ENCODE measurements around the gene ZDHHC8. TPM values are rescaled to one million over a fixed set of nuclear protein-coding genes. Genes with fewer than 3 reads are reported as not detected.

Gene ZDHHC8
- total RNA-seq, 1 experiment from 2014 or later = 51.7 TPM

GRCh38 chr22:20123366-20124082 lies 8.1 kb upstream of the ZDHHC8 start:
- Histone ChIP-seq H4K91ac (ENCODE audit: insufficient read length, low read depth, low read length) (no peak overlapping the region), H2BK120ac (ENCODE audit: low read depth, low read length, poor library complexity, severe bottlenecking) (no peak overlapping the region), H3K4ac (ENCODE audit: low read depth, low read length) (no peak overlapping the region), H2AFZ (ENCODE audit: low read length) (no peak overlapping the region), H3K9me3 (ENCODE audit: control insufficient read depth, low read depth, low read length) (no peaks in the 10 kb centered on the region), H2BK20ac (ENCODE audit: low read depth, low read length, poor library complexity, severe bottlenecking) (no peak overlapping the region), H2BK12ac (ENCODE audit: insufficient read length, low read depth, low read length) (no peak overlapping the region), H3K79me2 (ENCODE audit: insufficient read depth, low read length) (peaks cover 35% of the 10 kb centered on the region), H3K4me1 (ENCODE audit: insufficient read depth, low read length) (no peaks in the 10 kb centered on the region), H2AK5ac (ENCODE audit: insufficient read length, low read length) (no peak overlapping the region), H3K4me2 (ENCODE audit: insufficient read depth, insufficient read length, low read length) (no peak overlapping the region), H3K79me1 (ENCODE audit: insufficient read depth, low read depth, low read length, poor library complexity, severe bottlenecking) (peaks cover 14% of the 10 kb centered on the region), H2BK5ac (ENCODE audit: insufficient read length, low read length) (no peak overlapping the region), H3K9ac (ENCODE audit: extremely low read depth, insufficient read length, low read length) (no peak overlapping the region), H4K5ac (ENCODE audit: insufficient read length, low read depth, low read length) (no peak overlapping the region), H3K23ac (ENCODE audit: insufficient read length, low read depth, low read length) (no peak overlapping the region), H2BK15ac (ENCODE audit: low read depth, low read length) (no peak overlapping the region), H4K20me1 (ENCODE audit: control insufficient read depth, insufficient read depth, insufficient read length) (no peaks in the 10 kb centered on the region), H4K8ac (replicated peaks; ENCODE audit: insufficient read length, low read depth, low read length) (no peak overlapping the region), H3K23me2 (ENCODE audit: insufficient read length, low read depth, low read length, poor library complexity, severe bottlenecking) (peaks cover under 1% of the 10 kb centered on the region), H3T11ph (ENCODE audit: low read length) (no peak overlapping the region), H3K18ac (ENCODE audit: insufficient read length, low read depth, low read length) (no peak overlapping the region), H3K14ac (ENCODE audit: insufficient read depth, low read length) (no peak overlapping the region), H3K27ac (ENCODE audit: insufficient read length, low read depth, low read length) (no peak overlapping the region), H3K56ac (ENCODE audit: insufficient read length, low read depth, low read length) (no peak overlapping the region), H3K27me3 (ENCODE audit: insufficient read depth, low read length) (no peaks in the 10 kb centered on the region)
- TF ChIP-seq, protein P1, sequence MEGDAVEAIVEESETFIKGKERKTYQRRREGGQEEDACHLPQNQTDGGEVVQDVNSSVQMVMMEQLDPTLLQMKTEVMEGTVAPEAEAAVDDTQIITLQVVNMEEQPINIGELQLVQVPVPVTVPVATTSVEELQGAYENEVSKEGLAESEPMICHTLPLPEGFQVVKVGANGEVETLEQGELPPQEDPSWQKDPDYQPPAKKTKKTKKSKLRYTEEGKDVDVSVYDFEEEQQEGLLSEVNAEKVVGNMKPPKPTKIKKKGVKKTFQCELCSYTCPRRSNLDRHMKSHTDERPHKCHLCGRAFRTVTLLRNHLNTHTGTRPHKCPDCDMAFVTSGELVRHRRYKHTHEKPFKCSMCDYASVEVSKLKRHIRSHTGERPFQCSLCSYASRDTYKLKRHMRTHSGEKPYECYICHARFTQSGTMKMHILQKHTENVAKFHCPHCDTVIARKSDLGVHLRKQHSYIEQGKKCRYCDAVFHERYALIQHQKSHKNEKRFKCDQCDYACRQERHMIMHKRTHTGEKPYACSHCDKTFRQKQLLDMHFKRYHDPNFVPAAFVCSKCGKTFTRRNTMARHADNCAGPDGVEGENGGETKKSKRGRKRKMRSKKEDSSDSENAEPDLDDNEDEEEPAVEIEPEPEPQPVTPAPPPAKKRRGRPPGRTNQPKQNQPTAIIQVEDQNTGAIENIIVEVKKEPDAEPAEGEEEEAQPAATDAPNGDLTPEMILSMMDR (conservative IDR thresholded peaks at IDR 0.05) = no peak
- no peak overlapping the region for H3K4me3 Mint-ChIP-seq
- DNase-seq = no peak
- no peak overlapping the region for H3K27ac Mint-ChIP-seq
- H3K4me1 Mint-ChIP-seq = peaks cover 16 to 20% of the 10 kb centered on the region in 2 experiments
- peaks cover 57 to 92% (median 89%) of the 10 kb centered on the region in 3 experiments for H3K36me3 Mint-ChIP-seq (ENCODE audit: insufficient read depth in 1 of 3, low read depth in 3 of 3)
- no peaks in the 10 kb centered on the region for H3K9me3 Mint-ChIP-seq
- WGBS (ENCODE audit: extremely low coverage, insufficient read length, low lambda C conversion rate) = no CpG with 5 or more reads among the region's 13 CpGs
- no peaks in the 10 kb centered on the region; the same call in 1 of the 2 replicates for H3K27me3 Mint-ChIP-seq (ENCODE audit: low read depth)
